HG03039 (cell line): ENCODE data around the gene TP53RK.

Experiments
- ATAC-seq: cut with Tn5 transposase; IDR thresholded peaks from one replicate; pipeline ENCODE4 v1.9.1; 2021; ENCODE audit warnings: mild to moderate bottlenecking, moderate library complexity; ENCODE audit not compliant: unreplicated experiment

Gene TP53RK

GRCh38 chr20:46666306-46666705, 22.9 kb downstream of the TP53RK start:
- ATAC-seq: no peak

DNA sequence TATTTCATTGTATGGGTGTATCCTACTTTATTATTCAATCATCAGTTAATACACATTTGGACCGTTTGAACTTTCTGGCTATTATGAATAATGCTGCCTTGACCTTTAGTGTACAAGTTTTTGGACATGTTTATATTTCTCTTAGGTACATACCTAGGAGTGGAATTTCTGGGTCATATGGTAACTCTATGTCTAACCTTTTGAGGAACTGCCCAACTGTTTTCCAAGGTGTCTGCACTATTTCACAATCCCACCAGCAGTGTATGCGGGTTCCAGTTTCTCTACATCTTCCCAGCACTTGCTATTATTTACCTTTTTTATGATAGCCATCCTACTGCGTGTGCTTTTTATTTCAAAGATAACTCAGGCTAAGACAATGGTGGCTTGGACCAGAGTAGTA, 23.6 kb downstream of the TP53RK start:
- ATAC-seq: no peak

GRCh38 chr20:46663531-46663930, 25.7 kb downstream of the TP53RK start:
- ATAC-seq: no peak

- ATAC-seq: no peak
These were observed 27.6 kb downstream of the TP53RK start for GRCh38 chr20:46661659-46662058.

GRCh38 chr20:46660487-46660886, 28.8 kb downstream of the TP53RK start:
- no peak for ATAC-seq

DNA sequence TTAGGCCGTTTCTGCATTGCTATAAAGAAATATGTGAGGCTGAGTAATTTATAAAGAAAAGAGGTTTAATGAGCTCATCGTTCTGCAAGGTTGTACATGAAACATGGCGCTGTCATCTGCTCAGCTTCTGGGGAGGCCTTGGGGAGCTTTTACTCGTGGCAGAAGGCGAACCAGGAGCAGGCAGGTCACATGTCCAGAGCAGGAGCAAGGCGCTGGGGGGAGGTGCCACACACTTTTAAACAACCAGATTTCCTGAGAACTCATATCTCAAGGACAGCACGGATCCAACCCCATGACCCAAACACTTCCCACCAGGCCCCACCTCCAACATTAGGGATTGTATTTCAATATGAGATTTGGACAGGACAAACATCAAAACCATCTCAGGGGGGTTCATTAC, 31.6 kb downstream of the TP53RK start:
- ATAC-seq: no peak

GRCh38 chr20:46657137-46657536, 32.1 kb downstream of the TP53RK start:
- no peak for ATAC-seq

- ATAC-seq: no peak
These were observed 36.5 kb downstream of the TP53RK start for GRCh38 chr20:46652699-46653098.

DNA sequence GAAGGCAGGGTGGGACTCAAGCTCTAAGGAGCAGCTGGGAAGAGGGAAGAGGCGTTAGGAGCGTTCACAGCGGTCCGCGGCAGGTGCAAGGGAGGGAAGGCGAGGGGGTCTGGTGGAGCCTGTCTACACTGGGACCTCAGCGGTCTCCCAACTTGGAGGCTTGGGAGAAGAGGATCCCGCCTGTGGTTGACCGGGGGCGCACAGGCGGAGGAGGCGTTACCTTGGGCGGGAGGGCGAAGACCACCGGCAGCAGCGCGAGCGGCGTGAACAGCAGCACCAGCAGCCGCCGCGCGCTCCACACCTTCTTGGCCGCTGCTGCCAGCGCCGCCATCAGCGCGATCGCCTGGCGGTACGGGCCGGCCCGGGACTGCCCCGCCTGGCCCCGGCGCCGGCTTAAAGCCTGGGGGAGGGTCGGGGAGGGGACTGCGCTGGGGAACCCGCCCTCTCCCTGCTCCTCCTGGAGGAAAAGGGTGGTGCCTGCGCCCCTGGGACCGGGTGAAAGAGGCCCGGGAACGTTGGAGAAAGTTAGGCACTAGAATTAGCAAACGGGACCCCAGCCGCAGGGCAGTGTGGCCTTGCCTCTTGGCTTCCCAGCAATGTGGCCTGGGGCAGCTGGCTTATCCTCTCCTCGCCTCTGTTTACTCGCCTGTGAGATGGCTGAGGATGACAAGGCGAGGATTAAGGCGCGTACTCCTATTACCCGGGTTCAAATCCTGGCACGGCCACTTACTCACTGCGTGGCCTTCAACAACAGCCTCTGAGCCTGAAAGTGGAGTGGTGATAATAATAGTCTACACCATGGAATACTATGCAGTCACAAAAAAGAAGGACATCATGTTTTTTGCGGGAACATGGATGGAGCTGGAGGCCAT, 37.9 kb downstream of the TP53RK start, which contains the start of gene SLC13A3:
SLC13A3 (minus strand) TSS at position 369 of the 872 bp plus-strand sequence; CDS start at position 331, 38 bp downstream.
- no peak for ATAC-seq

- ATAC-seq: no peak
These were observed 38.6 kb downstream of the TP53RK start for GRCh38 chr20:46650575-46651090.

DNA sequence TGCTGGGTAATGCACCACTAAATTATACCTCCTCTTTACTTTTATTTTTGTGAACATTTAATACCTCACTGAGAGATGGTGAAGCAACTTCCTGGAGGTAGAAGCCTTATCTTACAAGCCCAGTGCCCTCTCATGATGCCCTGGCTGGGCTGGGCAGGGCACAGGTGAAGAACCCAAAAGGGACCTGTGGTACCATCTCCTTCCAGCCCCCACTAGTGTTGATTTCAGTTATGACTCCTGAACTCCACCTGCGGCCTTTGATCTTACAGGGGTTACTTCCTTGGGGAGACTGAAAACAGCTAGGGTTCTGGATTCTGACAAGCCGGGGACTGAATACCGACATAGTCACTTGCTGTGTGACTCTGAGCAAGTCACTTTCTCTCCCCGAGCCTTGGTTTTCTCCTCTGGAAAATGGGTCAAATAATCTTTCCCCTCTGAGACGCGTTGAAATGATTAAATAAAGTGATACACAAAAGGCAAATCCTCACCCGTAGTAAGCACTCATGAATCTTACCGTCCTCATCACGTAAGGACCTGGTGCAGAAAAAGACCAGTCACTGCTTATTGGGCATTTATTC, 39.2 kb downstream of the TP53RK start:
- ATAC-seq: no peak

- no peak for ATAC-seq
These were observed 39.6 kb downstream of the TP53RK start for GRCh38 chr20:46649650-46649949.

- no peak for ATAC-seq
These were observed 40.2 kb downstream of the TP53RK start for GRCh38 chr20:46648903-46649649.

GRCh38 chr20:46647469-46647868, 41.8 kb downstream of the TP53RK start:
- ATAC-seq: no peak

- no peak for ATAC-seq
These were observed 42.4 kb downstream of the TP53RK start for GRCh38 chr20:46646659-46647380.

DNA sequence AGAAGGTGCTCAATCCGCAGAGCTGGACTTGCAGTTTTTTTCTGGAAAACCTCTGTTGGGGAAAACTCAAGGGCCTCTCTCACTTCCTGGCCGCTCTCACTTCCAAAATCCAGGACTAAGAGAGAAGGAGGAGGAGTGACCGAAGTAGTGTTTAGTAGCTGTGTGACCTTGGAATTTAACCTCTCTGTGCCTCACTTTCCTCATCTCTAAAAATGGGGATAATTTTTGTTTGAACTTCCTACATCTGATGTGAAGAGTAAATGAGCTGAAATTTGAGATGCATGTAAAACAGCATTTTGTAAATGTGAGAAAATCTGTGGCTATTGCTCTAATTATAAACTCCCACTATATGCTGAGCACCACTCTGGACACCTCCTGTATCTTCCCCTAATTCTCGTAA, 43.1 kb downstream of the TP53RK start:
- ATAC-seq: no peak

- no peak for ATAC-seq
These were observed 44.5 kb downstream of the TP53RK start for GRCh38 chr20:46644733-46645132.

DNA sequence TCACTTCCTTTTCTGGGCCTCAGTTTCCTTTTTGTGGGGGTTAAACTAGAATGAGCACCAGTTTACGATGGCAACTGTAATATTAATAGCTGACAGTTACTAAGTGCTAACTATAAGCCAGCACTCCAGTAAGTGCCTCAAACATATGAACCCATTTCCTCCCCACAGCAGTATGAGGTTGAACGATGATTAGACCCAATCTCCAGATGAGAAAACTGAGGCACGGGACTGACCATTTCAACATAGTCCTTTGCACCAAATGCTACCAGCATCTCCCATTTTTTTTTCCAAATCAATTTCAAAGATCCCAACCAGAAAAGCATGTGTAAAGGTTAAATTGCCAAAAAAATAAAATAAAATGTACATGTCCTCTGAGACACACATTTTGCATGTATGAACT, 45.1 kb downstream of the TP53RK start:
- no peak for ATAC-seq

- ATAC-seq: no peak
These were observed 46.3 kb downstream of the TP53RK start for GRCh38 chr20:46642969-46643343.

- ATAC-seq: no peak
These were observed 46.8 kb downstream of the TP53RK start for GRCh38 chr20:46642265-46642968.
